ENCODE results near the gene PRKG1.

- TF ChIP-seq CTCF (IDR thresholded peaks at IDR 0.05) (no peak), POLR2A (IDR thresholded peaks at IDR 0.05) (no peak)
These were observed 1053.9 kb downstream of the PRKG1 start for GRCh38 chr10:52128056-52128683.
